ENCODE measurements around the gene RERE.
"Not testable (repeated sequence)": the region's sequence is repeated elsewhere in the genome, so short reads cannot be mapped to it uniquely, and the experiment has no call there.

The RERE gene

DNA sequence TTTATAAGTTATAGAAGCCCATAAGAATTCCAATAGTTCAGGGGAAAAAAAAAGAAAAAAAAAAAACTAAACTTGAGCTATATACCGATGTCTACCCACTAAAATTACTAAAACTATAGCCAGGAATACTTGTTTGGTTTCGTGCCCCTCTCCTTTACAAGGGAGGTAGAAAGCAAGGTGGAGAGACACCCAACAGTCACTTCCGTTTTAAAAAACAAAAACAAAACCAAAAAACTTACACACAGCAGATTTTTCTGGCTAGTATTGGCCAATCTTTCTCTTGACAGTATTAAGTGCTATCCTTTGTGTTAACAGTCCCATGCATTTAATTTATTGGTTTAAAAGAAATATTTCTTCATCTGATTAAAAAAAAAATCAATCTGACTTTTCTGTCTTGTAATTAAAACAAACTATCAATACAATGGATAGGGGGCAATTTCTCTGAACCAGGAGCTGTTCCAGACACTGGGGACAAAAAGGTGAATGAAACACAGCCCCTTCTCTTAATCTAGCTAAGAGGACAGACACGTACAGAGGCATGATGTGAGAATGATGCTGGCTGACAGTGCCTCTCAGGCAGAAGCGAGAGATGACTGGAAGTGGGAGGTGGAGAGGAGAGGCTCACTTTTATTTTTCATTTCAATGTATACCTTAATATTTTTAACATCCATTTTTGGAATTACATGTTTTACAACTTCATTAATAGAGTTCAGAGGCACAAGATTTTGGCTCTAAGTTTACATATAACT, 214.8 kb downstream of the RERE start:
- DNase-seq (ENCODE audit: low read depth) = no peak

DNA sequence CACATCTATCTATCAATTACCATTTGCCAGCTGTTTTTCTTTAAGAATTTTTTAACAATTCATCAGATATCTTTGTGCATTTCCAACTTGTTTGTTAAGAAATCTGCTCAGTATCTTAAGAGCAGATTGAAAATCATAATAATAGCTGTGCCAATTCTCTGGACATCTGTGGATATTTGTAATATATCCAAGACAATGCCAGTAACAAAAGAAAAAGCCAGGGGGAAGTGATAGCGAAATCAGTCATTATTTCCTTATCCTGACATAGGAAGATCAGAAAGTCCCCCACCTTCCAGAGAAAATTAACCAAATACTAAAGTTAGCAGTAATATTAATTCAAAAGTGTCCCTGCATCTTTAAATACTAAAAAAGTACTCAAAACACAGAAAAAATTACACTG, 217.1 kb downstream of the RERE start:
- DNase-seq (ENCODE audit: low read depth) = no peak

GRCh38 chr1:8599646-8600212, 217.7 kb downstream of the RERE start:
- no peak for DNase-seq (ENCODE audit: low read depth)

GRCh38 chr1:8598783-8599182, 218.7 kb downstream of the RERE start:
- no peak for DNase-seq (ENCODE audit: low read depth)

- DNase-seq (ENCODE audit: low read depth) = no peak
These were observed 219.2 kb downstream of the RERE start for GRCh38 chr1:8598060-8598724.

DNA sequence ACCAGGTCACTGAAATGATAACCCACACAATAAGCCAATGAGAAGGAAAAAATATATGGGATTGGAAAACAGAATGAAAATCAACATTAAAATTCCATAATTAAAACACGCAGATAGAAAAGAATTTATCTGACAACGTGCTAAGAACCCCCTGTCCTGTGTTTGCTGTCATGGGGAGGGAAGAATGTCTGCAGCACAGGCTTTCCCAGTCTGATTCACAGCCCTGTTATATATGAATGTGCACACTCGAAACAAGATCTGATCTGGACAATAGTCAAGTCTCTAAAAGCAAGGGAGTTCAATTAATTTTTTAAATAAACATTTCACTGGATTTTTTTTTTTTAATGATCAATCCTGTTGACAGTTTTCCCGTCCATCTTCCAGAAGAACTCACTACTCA, 220.0 kb downstream of the RERE start:
- no peak for DNase-seq (ENCODE audit: low read depth)

GRCh38 chr1:8595941-8596340, 221.5 kb downstream of the RERE start:
- DNase-seq (ENCODE audit: low read depth) = no peak

DNA sequence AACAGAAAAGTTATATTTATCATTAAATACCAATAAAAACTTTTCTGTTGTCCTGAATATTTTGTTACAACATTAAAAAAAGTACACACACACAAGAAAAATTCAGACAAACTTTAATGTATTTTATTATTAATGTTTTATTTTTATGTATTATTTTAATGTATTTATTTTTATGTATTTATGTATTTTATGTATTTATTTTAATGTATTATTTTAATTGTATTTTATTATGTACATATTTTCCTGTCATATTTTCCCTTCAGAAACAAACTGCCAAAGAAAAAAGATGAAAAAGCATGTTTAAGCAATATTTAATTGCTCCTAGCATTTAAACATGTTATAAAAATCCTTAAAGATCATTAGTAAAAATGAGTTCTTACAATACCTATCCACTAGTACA, 222.1 kb downstream of the RERE start:
- no peak for DNase-seq (ENCODE audit: low read depth)

GRCh38 chr1:8593292-8593691, 224.1 kb downstream of the RERE start:
- not testable (repeated sequence) for DNase-seq (ENCODE audit: low read depth)

GRCh38 chr1:8591569-8591968, 225.9 kb downstream of the RERE start:
- DNase-seq (ENCODE audit: low read depth) = no peak

- DNase-seq (ENCODE audit: low read depth) = no peak
These were observed 226.6 kb downstream of the RERE start for GRCh38 chr1:8590721-8591351.

- DNase-seq (ENCODE audit: low read depth) = no peak
These were observed 227.9 kb downstream of the RERE start for GRCh38 chr1:8589571-8589970.

DNA sequence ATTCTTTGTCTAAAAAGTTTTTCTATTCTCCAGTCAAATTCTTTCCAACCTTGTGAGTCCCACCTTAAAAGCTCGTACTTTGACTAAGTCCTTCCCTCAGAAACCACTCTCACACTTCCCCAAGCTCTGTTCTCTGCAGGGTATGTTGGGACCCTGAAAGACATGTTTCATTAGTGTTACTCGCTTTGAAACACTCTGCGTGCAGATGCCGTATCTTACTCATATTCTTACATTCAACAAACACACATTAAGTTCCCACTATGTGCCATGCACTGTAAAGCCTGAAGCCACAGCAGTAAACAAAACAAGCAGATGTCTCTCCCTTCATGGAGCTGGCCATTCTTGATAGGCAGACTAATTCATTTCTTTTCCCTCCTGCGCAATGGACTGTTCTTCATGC, 229.7 kb downstream of the RERE start:
- DNase-seq (ENCODE audit: low read depth) = no peak

- no peak for DNase-seq (ENCODE audit: low read depth)
These were observed 231.0 kb downstream of the RERE start for GRCh38 chr1:8586438-8586837.

DNA sequence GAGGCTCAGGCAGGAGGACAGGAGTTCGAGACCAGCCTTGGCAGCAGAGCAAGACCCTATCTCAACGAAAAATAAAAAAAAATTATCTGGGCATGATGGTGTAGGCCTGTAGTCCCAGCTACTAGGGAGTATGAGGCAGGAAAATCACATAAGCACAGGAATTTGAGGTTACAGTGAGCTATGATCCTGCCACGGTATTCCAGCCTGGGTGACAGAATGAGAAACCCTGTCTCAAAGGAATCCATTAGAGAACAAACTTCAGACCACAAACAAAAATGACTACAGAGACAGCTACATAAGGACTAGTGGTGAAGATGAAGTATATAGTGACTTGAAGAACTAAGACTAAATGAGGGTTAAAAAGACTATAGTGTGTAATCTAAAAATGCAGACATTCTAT, 233.1 kb downstream of the RERE start:
- no peak for DNase-seq (ENCODE audit: low read depth)

DNA sequence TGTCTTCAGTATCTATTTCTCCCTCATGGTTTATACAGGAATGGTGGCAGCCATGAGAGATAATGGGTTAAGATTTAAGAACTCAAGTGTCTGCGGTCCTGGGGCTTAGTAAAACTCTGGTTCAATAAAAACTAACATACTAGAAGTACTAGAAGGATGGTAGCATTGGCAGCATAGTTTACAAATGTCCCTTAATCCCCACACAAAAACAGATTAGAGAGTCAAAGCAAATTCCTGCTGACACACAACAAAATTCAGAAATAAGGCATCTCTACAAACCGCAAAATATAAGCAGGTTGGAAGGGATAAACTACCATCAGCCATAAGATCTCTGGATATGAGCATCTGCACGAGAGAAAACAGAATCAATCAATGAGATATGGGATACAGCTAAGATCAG, 234.4 kb downstream of the RERE start:
- no peak for DNase-seq (ENCODE audit: low read depth)

DNA sequence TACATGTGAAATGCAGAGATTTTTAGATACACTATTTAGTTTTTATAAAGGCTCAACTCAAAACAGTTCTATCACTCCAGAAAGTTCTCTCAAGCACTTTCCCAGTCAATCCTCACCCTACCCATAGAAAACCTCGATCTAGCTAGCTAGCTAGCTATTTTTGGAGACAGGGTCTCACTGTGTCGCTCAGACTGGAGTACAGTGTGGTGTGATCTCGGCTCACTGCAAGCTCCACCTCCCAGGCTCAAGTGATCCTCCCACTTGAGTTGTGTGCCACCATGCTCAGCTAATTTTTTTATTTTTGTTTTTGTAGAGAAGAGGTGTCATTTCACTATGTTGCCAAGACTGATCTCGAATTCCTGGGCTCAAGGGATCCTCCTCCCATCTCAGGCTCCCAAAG, 236.9 kb downstream of the RERE start:
- no peak for DNase-seq (ENCODE audit: low read depth)

DNA sequence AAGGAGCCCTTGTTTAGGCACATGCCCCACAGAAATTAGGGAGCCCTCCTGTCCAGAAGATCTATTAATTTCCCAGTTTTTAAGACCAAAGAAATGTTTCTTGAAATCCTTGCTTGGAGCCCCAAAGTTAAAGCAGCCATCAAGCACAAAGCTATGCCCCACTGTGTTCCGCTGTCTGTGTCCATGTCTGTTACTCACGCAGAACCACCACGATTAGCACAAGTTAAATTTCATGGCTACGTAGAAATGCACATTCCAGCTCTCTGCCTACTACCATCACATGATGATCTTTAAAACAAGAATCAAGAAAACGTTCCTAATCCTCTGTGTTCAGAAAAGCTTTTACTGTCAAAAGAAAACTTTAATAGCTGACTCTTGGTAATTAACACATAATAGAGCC, 238.5 kb downstream of the RERE start:
- DNase-seq (ENCODE audit: low read depth) = no peak

DNA sequence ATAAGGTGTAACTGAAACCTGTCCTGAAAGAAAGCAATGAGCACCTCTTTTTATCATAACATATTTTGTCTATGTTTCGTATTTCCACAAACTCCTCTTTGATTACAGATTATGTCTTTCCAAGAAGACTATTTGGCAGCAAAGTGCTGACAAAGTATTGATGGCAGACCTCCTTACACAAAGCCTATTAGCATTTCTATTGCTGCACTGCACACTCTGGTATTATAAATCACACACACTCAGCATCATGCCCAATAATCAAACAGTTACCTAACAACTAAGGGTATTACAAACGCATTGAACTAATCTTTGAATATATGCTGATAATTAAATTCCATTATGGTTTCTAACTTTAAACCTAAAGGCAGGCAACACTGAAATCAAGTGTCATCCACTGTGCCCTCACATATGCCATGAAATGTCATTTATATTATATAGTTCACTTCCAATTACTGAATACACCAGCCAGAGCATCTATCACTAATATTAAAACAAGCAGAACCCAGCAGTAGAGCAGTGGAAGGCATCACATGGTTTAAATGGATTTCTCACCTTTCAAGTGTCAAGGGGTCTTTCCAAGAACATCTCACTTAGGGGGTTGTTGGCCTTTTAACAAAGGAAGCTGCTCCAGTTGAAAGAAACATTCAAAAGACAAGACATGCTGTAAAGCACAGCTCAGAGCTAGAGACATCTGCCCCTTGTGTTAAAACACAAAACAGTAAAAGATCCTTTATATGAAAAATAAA, 239.1 kb downstream of the RERE start:
- no peak for DNase-seq (ENCODE audit: low read depth)

DNA sequence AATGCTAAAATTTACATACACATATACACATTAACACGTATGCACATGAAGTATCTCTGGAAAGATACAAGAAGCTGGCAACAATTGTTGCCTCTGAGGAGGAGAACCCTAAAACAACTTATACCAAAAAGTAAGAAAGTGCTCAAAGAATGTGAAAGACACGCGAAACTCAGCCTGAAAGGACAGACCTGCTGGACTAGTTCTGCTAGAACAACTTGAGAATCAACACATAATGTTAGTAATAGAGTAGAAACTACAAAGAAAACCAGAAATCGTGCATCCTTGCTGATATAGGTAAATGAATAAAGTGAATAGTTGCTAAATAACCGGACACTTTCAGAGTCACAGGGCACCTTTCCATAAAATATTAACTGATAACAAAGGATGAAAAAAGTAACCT, 242.5 kb downstream of the RERE start:
- DNase-seq (ENCODE audit: low read depth) = no peak

DNA sequence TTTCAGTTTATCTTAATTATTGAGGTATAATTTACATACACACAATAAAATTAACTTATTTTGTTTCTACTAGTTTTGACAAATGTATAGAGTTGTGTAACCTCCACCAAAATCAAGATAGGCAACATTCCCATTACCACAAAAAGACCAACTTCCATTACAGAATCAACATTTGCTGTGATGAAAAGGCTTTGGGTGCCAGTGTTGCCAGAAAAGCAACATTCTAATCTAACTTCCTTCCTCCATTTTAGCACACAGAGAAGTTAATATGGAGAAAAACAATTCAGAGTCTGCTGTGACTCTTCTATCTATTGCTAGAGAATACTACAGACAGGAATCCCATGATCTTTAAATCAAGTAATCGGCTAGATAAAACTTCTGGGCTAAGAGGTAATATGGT, 245.3 kb downstream of the RERE start:
- DNase-seq (ENCODE audit: low read depth) = no peak

All from T follicular helper cell (primary cell).